ENCODE measurements around the gene PLIN5. TPM values are rescaled to one million over a fixed set of nuclear protein-coding genes. Genes with fewer than 3 reads are reported as not detected.

The PLIN5 gene
- polyA plus RNA-seq, 3 donors: 0.28 to 3.0 (median 0.58) TPM

DNA sequence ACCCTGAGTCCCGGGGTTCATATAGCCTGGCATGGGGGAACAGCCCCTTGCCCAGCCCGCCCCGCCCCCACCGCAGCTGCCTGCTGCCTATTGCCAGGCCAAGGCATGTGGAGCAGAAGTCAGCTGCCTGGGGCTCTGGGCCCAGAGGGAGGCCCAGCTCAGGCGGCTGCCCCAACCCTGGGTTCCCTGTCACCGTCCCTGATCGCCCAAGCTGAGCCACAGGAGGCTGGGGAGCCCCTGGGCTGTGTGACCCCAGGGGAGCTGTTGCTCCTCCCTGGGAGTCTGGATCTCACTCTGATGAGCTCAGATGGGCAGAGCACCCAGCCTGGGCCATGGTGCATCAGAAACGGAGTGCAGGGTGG is 18.1 kb downstream of the PLIN5 start:
- no peak overlapping the region for H3K27ac ChIP-seq (ENCODE audit: low read depth in 1 of 2, low read length in 2 of 2)
- WGBS (ENCODE audit: insufficient coverage): 51% methylated on average over 8 of the region's 8 CpGs
- H3K27me3 ChIP-seq (ENCODE audit: control insufficient read depth in 2 of 2, insufficient read depth in 2 of 2, low read length in 2 of 2): no peaks in the 10 kb centered on the region
- Mint-ChIP-seq H3K36me3 (no peaks in the 10 kb centered on the region), H3K4me3 (no peak overlapping the region), H3K9me3 (peaks cover 0 to 2% (median 0%) of the 10 kb centered on the region in 7 donors), H3K4me1 (no peaks in the 10 kb centered on the region), H3K27me3 (ENCODE audit: low read depth in 3 of 3) (peaks cover 0 to 13% (median 8%) of the 10 kb centered on the region in 3 donors), H3K27ac (no peak overlapping the region)
- H3K4me2 ChIP-seq (replicated peaks; ENCODE audit: extremely low read depth, low read length, poor library complexity, severe bottlenecking): no peak overlapping the region
- no peaks in the 10 kb centered on the region for H3K4me1 ChIP-seq (ENCODE audit: control insufficient read depth in 1 of 2, insufficient read depth in 2 of 2, low read length in 2 of 2)
- no peaks in the 10 kb centered on the region for H3K79me2 ChIP-seq (ENCODE audit: insufficient read depth, low read length)
- no peak for DNase-seq
- no peaks in the 10 kb centered on the region for H4K20me1 ChIP-seq (ENCODE audit: insufficient read depth, low read length)
- no peak overlapping the region for H3K9ac ChIP-seq (ENCODE audit: insufficient read depth, low read length, poor library complexity, severe bottlenecking)
- no peaks in the 10 kb centered on the region for H3K36me3 ChIP-seq (replicated peaks in 1 of 2; ENCODE audit: control insufficient read depth in 1 of 2, insufficient read depth in 2 of 2, low read length in 2 of 2)
- intact Hi-C loops (cut with micrococcal nuclease): no loop called here
- H3K4me3 ChIP-seq (replicated peaks in 1 of 3; ENCODE audit: low read depth in 2 of 3, low read length in 3 of 3): no peak overlapping the region
- TF ChIP-seq, protein P1, sequence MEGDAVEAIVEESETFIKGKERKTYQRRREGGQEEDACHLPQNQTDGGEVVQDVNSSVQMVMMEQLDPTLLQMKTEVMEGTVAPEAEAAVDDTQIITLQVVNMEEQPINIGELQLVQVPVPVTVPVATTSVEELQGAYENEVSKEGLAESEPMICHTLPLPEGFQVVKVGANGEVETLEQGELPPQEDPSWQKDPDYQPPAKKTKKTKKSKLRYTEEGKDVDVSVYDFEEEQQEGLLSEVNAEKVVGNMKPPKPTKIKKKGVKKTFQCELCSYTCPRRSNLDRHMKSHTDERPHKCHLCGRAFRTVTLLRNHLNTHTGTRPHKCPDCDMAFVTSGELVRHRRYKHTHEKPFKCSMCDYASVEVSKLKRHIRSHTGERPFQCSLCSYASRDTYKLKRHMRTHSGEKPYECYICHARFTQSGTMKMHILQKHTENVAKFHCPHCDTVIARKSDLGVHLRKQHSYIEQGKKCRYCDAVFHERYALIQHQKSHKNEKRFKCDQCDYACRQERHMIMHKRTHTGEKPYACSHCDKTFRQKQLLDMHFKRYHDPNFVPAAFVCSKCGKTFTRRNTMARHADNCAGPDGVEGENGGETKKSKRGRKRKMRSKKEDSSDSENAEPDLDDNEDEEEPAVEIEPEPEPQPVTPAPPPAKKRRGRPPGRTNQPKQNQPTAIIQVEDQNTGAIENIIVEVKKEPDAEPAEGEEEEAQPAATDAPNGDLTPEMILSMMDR (IDR thresholded peaks at IDR 0.05): no peak
- H2AFZ ChIP-seq (ENCODE audit: insufficient read depth, low read depth, low read length, poor library complexity, severe bottlenecking): no peak overlapping the region
- H3K9me3 ChIP-seq (replicated peaks in 1 of 2; ENCODE audit: control insufficient read depth in 1 of 2, insufficient read depth in 1 of 2, low read length in 2 of 2): no peaks in the 10 kb centered on the region

DNA sequence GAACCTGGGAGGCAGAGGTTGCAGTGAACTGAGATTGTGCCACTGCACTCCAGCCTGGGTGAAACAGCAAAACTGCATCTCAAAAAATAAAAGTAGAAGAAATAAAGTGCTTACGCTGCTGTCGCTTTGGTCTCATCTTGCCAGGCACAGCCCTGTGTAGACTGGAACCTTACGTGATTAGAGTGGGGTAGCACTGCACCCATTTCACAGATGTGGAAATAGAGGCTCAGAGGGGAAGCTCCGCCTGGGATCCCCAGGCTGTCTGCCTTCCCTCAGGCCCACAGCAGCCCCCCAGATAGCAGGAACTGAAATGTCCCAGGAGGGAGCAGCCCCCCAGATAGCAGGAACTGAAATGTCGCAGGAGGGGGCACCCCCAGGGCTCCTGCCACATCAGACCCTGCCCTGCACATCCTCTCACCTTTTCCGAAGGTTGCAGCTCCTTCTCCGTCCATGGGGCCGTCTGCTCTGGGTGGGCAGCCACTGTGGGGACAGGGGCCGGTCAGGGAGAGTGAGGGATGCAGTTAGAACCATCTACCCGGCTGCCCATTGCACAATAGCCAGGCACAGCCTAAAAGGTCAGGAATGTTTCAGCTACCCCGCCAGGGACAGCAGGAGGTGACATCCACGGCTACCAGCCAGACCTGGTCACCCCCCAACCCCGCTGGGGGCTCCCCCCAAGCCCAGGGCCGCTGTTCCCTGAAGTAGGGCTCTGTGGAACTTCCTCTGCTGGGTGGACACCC is 18.7 kb downstream of the PLIN5 start:
- Histone ChIP-seq H3K4me1 (ENCODE audit: control insufficient read depth in 1 of 2, insufficient read depth in 2 of 2, low read length in 2 of 2) (no peaks in the 10 kb centered on the region), H3K9me3 (replicated peaks in 1 of 2; ENCODE audit: control insufficient read depth in 1 of 2, insufficient read depth in 1 of 2, low read length in 2 of 2) (no peaks in the 10 kb centered on the region), H3K79me2 (ENCODE audit: insufficient read depth, low read length) (no peaks in the 10 kb centered on the region), H3K9ac (ENCODE audit: insufficient read depth, low read length, poor library complexity, severe bottlenecking) (no peak overlapping the region), H3K27ac (ENCODE audit: low read depth in 1 of 2, low read length in 2 of 2) (no peak overlapping the region), H2AFZ (ENCODE audit: insufficient read depth, low read depth, low read length, poor library complexity, severe bottlenecking) (no peak overlapping the region), H3K27me3 (ENCODE audit: control insufficient read depth in 2 of 2, insufficient read depth in 2 of 2, low read length in 2 of 2) (no peaks in the 10 kb centered on the region), H4K20me1 (ENCODE audit: insufficient read depth, low read length) (no peaks in the 10 kb centered on the region), H3K4me3 (replicated peaks in 1 of 3; ENCODE audit: low read depth in 2 of 3, low read length in 3 of 3) (no peak overlapping the region), H3K36me3 (replicated peaks in 1 of 2; ENCODE audit: control insufficient read depth in 1 of 2, insufficient read depth in 2 of 2, low read length in 2 of 2) (no peaks in the 10 kb centered on the region), H3K4me2 (replicated peaks; ENCODE audit: extremely low read depth, low read length, poor library complexity, severe bottlenecking) (no peak overlapping the region)
- Mint-ChIP-seq H3K27me3 (ENCODE audit: low read depth in 3 of 3) (peaks cover 0 to 12% (median 6%) of the 10 kb centered on the region in 3 donors), H3K4me1 (no peaks in the 10 kb centered on the region), H3K27ac (peak overlapping the region in 2 of 7 donors; percentile 20 to 60), H3K36me3 (no peaks in the 10 kb centered on the region), H3K4me3 (no peak overlapping the region), H3K9me3 (peaks cover 0 to 2% (median 0%) of the 10 kb centered on the region in 7 donors)
- intact Hi-C loops (cut with micrococcal nuclease): no loop called here
- TF ChIP-seq, protein P1 (IDR thresholded peaks at IDR 0.05): no peak
- WGBS (ENCODE audit: insufficient coverage): 47% methylated on average over 9 of the region's 14 CpGs
- no peak for DNase-seq

Measured in CD14-positive monocyte (primary cell).